Activated B cell treated with CpG ODN at 0.5 μM for 24 hours (primary cell): Measurements from ENCODE around the gene SZRD1. TPM values are rescaled to one million over a fixed set of nuclear protein-coding genes. Genes with fewer than 3 reads are reported as not detected.
"Not testable (repeated sequence)": the region's sequence is repeated elsewhere in the genome, so short reads cannot be mapped to it uniquely, and the experiment has no call there.

ENCODE experiments used
- ATAC-seq: fragments of 200-7000 bp; cut with Tn5 transposase; one replicate; pipeline ENCODE4 v1.10.0; 2021; ENCODE audit warnings: low read depth, mild to moderate bottlenecking, moderate library complexity
- CTCF ChIA-PET: fragments of 350-600 bp; sonication (Branson Sonifier 250); formaldehyde crosslinking; loops from one replicate; lab custom pipeline; 2021; ENCODE audit warnings: antibody characterized with exemption; lab: Charles Lee
- POLR2A ChIA-PET: fragments of 350-600 bp; sonication (Branson Sonifier 250); formaldehyde crosslinking; loops from one replicate; lab custom pipeline; 2021; ENCODE audit warnings: antibody characterized with exemption; lab: Charles Lee
- DNase-seq: peaks from one replicate; pipeline ENCODE4 v3.0.0; 2022
- H3K27ac Mint-ChIP-seq: one replicate; pipeline ENCODE4 v1.8.0; 2020; ENCODE audit warnings: mixed read lengths
- H3K27me3 Mint-ChIP-seq: one replicate; pipeline ENCODE4 v1.8.0; 2021; ENCODE audit warnings: mixed read lengths
- H3K36me3 Mint-ChIP-seq: one replicate; pipeline ENCODE4 v1.8.0; 2021; ENCODE audit warnings: low read depth, mixed read lengths
- H3K4me1 Mint-ChIP-seq: one replicate; pipeline ENCODE4 v1.8.0; 2021; ENCODE audit warnings: mixed read lengths
- H3K4me3 Mint-ChIP-seq: one replicate; pipeline ENCODE4 v1.8.0; 2020; ENCODE audit warnings: mild to moderate bottlenecking, mixed read lengths
- H3K9me3 Mint-ChIP-seq: one replicate; pipeline ENCODE4 v1.8.0; 2020; ENCODE audit warnings: mixed read lengths
- intact Hi-C: fragments of 100-400 bp; cut with micrococcal nuclease; formaldehyde crosslinking; loops from one replicate; pipeline ENCODE4 v1.15.1; 2024
- total RNA-seq: library from RNA; stranded (reverse); gene quantifications from 2 replicates; pipeline ENCODE4 v1.2.3, GENCODE V29; 2022
- TF ChIP-seq, protein P1 (sequence below): fragments of 200-600 bp; IDR thresholded peaks from one replicate; pipeline ENCODE4 v1.8.0; 2022; ENCODE audit warnings: antibody characterized with exemption, mild to moderate bottlenecking

SZRD1 gene
- total RNA-seq, 1 donor from 2014 or later = 184 TPM

DNA sequence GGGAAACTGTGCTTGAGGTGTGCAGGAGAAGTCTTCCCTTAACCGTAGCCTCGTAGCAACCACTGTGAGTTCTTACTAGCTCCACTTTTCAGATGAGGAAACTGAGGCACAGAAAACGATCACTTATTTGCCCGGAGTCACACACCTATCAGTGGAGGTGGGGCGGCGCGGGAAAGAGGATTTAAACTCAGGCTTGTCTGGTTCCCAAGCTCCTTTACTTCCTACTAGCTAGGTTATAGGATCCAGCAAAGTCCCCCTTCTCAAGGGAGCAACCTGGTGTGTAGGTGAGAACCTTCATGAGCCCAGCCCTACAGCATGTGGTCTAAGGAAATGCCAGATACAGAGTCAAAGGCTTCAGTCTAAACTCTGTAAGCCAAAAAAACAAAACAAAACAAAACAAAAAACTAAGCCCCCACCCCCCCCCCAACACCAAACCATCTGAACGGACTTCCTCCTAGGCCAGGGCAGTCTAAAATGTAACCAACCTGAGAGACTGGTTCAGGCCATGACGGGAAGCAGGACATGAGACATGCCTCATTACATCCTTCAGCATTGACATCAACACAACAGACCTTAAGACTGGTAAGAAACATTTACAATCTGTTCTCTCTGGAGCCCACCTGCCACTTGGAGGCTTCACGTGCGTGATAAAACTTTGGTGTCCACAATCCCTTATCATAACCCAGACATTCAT, 14.1 kb upstream of the SZRD1 start:
- Mint-ChIP-seq H3K27me3 (no peaks in the 10 kb centered on the region), H3K36me3 (peaks cover 1% of the 10 kb centered on the region), H3K4me1 (peaks cover 37% of the 10 kb centered on the region), H3K4me3 (peak overlapping the region; percentile 88), H3K9me3 (no peaks in the 10 kb centered on the region), H3K27ac (peak overlapping the region; percentile 88)
- TF ChIP-seq, protein P1, sequence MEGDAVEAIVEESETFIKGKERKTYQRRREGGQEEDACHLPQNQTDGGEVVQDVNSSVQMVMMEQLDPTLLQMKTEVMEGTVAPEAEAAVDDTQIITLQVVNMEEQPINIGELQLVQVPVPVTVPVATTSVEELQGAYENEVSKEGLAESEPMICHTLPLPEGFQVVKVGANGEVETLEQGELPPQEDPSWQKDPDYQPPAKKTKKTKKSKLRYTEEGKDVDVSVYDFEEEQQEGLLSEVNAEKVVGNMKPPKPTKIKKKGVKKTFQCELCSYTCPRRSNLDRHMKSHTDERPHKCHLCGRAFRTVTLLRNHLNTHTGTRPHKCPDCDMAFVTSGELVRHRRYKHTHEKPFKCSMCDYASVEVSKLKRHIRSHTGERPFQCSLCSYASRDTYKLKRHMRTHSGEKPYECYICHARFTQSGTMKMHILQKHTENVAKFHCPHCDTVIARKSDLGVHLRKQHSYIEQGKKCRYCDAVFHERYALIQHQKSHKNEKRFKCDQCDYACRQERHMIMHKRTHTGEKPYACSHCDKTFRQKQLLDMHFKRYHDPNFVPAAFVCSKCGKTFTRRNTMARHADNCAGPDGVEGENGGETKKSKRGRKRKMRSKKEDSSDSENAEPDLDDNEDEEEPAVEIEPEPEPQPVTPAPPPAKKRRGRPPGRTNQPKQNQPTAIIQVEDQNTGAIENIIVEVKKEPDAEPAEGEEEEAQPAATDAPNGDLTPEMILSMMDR = no peak
- ATAC-seq = no peak
- POLR2A ChIA-PET = interaction anchor here (0.5 to 1.9 kb wide), 9 partner anchors 9 to 781 kb away, joined by 3 to 24 read pairs (median 6); partner anchors contain the start of genes RNU1-1 and SZRD1
- CTCF ChIA-PET = interaction anchor here (0.9 to 2.0 kb wide), 3 partner anchors 10 to 87 kb away, joined by 3 to 13 read pairs (median 5); partner anchors contain the start of gene NECAP2
- intact Hi-C loops = loop anchor here (2.0 to 5.0 kb wide), 5 partner anchors 46 to 599 kb away; partner anchors contain the start of genes CPLANE2 and NECAP2
- DNase-seq = no peak

DNA sequence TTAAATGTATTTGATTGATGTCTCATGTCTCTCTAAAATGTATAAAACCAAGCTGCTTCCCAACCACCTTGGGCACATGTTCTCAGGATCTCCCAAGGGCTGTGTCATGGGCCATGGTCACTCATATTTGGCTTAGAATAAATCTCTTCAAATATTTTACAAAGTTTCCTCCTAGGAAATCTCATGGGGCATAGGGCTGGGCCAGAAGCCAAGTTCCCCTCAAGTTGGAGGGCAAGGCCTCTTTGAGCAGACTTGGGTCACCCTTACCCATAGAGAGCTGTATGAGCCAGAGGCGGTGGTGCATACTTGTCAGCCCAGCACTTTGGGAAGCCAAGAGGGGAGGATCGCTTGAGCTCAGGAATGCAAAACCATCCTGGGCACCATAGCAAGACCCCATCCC, 12.4 kb upstream of the SZRD1 start:
- no peak overlapping the region for H3K27ac Mint-ChIP-seq
- H3K36me3 Mint-ChIP-seq = peaks cover 1% of the 10 kb centered on the region
- DNase-seq (no peak), ATAC-seq (no peak)
- no peaks in the 10 kb centered on the region for H3K27me3 Mint-ChIP-seq
- H3K4me3 Mint-ChIP-seq = no peak overlapping the region
- H3K9me3 Mint-ChIP-seq = no peaks in the 10 kb centered on the region
- TF ChIP-seq, protein P1 = no peak
- intact Hi-C loops = loop anchor here (5.0 kb wide), 4 partner anchors 47 to 598 kb away; partner anchors contain the start of gene NECAP2
- H3K4me1 Mint-ChIP-seq = peaks cover 26% of the 10 kb centered on the region
- ChIA-PET CTCF (interaction anchor here (2.4 kb wide), 1 partner anchor 9 kb away, joined by 7 read pairs; no protein-coding TSS in a partner anchor), POLR2A (no interaction called here)

DNA sequence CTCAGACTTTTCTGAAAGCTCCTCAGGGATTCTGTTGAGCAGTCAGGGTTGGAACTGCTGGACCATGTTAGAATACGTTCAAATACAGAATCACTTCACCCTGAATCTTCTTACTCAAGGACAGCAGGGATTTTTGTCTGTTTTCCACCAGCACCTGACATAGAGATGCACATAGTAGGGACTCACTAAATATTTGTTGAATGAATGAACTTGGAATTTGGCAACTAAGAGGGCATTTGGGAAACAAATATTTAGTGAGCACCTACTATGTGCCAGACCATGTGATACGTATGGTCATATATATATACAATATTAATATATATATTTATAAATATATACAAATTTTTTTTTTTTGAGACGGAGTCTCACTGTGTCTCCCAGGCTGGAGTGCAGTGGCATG, 10.2 kb upstream of the SZRD1 start:
- DNase-seq = no peak
- CTCF ChIA-PET = no interaction called here

DNA sequence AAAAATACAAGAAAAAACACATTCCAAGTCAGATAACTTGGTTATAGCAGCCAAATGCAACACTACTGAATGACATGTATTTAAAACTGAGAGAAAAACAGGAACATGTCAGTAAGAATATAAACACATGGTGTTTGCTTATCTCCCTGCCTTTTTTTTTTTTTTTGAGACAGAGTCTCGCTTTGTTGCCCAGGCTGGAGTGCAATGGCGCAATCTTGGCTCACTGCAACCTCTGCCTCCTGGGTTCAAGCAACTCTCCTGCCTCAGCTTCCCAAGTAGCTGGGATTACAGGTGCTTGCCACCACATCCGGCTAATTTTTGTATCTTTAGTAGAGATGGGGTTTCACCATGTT, 1.9 kb upstream of the SZRD1 start:
- H3K4me3 Mint-ChIP-seq = not testable (repeated sequence)

More for the DNA sequence above, 10.2 kb upstream of the SZRD1 start:
- H3K36me3 Mint-ChIP-seq = peaks cover 1% of the 10 kb centered on the region
- no peak overlapping the region for H3K27ac Mint-ChIP-seq
- no peak overlapping the region for H3K4me3 Mint-ChIP-seq
- no peaks in the 10 kb centered on the region for H3K27me3 Mint-ChIP-seq
- peaks cover 9% of the 10 kb centered on the region for H3K4me1 Mint-ChIP-seq
- ATAC-seq = no peak
- intact Hi-C loops = no loop called here
- no peaks in the 10 kb centered on the region for H3K9me3 Mint-ChIP-seq
- TF ChIP-seq, protein P1 = no peak
- POLR2A ChIA-PET = no interaction called here

DNA sequence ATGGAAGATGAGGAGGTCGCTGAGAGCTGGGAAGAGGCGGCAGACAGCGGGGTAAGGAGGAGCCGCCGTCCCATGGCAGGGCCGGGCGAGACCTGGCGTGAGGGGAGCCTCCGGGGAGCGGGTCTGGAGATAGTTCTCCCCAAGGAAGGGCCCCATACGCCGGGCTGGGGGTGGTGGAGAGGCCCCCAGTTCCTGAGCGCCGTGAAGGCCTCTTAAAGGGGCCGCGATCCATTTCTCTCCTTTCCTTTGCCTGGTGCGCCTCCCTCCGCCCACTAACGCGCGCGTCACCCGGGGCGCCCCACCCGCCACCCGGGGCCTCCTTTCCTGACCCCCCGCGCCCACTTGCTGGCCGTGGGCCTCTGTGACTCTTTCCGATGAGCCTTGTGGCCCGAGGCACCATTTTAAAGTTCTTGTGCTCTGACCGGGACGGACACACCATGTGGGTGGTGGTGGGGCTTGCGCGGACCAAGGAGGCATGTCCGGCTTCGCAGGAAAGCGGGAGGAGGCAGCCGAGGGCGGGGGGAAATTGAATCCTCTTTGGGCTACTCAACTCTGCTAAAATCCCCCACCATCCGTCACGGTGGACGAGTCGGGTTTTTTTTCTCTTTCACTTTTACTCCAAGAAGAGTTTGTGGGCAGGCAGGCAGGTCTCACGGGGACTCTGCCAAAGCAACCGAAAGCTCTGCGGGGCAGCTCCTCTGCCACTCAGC, 371 bp downstream of the SZRD1 start:
- H3K27ac Mint-ChIP-seq = peak overlapping the region; percentile 99
- DNase-seq (peak; percentile 84), ATAC-seq (peak; percentile 60)
- ChIA-PET CTCF (interaction anchor here (0.8 to 2.3 kb wide), 3 partner anchors 19 to 21 kb away, joined by 3 to 6 read pairs (median 3); no protein-coding TSS in a partner anchor), POLR2A (interaction anchor here (0.5 to 4.2 kb wide), 24 partner anchors 8 to 538 kb away, joined by 3 to 49 read pairs (median 4); partner anchors contain the start of genes FBXO42, NECAP2, RNU1-1 and ZBTB17)
- TF ChIP-seq, protein P1 = no peak
- H3K36me3 Mint-ChIP-seq = peaks cover 30% of the 10 kb centered on the region
- peak overlapping the region; percentile 99 for H3K4me3 Mint-ChIP-seq
- no peaks in the 10 kb centered on the region for H3K27me3 Mint-ChIP-seq
- no peaks in the 10 kb centered on the region for H3K9me3 Mint-ChIP-seq
- intact Hi-C loops = loop anchor here (1.0 to 10.0 kb wide), 12 partner anchors 16 to 843 kb away; partner anchors contain the start of genes CASP9, CPLANE2, NBPF1 and NECAP2
- peaks cover 45% of the 10 kb centered on the region for H3K4me1 Mint-ChIP-seq

More for the DNA sequence above, 1.9 kb upstream of the SZRD1 start:
- ATAC-seq, H3K27ac Mint-ChIP-seq, DNase-seq, H3K27me3 Mint-ChIP-seq, H3K9me3 Mint-ChIP-seq: not testable (repeated sequence)
- CTCF ChIA-PET = interaction anchor here (1.0 kb wide), 1 partner anchor 158 kb away, joined by 3 read pairs; no protein-coding TSS in a partner anchor
- peaks cover 21% of the 10 kb centered on the region for H3K36me3 Mint-ChIP-seq
- H3K4me1 Mint-ChIP-seq = peaks cover 27% of the 10 kb centered on the region
- intact Hi-C loops = loop anchor here (5.0 to 10.0 kb wide), 4 partner anchors 37 to 687 kb away; partner anchors contain the start of genes PLEKHM2 and SDHB
- POLR2A ChIA-PET = interaction anchor here (0.6 to 4.2 kb wide), 2 partner anchors 13 to 529 kb away, joined by 3 to 24 read pairs; partner anchors contain the start of gene FBXO42
